H1 (cell line): Measurements from ENCODE around the gene MEGF9. TPM values are rescaled to one million over a fixed set of nuclear protein-coding genes. Genes with fewer than 3 reads are reported as not detected.

Experiments
- CTCF ChIA-PET: fragments of 300-600 bp; sonication (Branson Sonifier 250); formaldehyde crosslinking; loops from one replicate; lab custom pipeline; 2021; ENCODE audit not compliant: partially characterized antibody; lab: Charles Lee
- POLR2A ChIA-PET: fragments of 300-600 bp; sonication (Branson Sonifier 250); formaldehyde crosslinking; loops from one replicate; lab custom pipeline; 2021; ENCODE audit warnings: inconsistent platforms; ENCODE audit not compliant: partially characterized antibody; lab: Charles Lee
- DNase-seq, 2 experiments: peaks; one replicate each; pipeline versions ENCODE4 v3.0.0 to v3.0.0-alpha.2; 2010 to 2022; ENCODE audit warnings: low spot score in 2 of 2, low read depth in 1 of 2, mixed read lengths in 1 of 2
- FAIRE-seq: peaks from 2 replicates; lab custom pipeline; 2011; peaks lifted over from hg19 to GRCh38; lab: Jason Lieb, UNC
- H2AFZ ChIP-seq: 2 replicates; pipeline ENCODE4 v1.8.1; 2012; ENCODE audit warnings: low read length, inconsistent platforms
- H2AK5ac ChIP-seq: 2 replicates; pipeline ENCODE4 v1.6.1; 2013; ENCODE audit warnings: low read depth, low read length
- H2BK120ac ChIP-seq: replicated peaks from 2 replicates; pipeline ENCODE3; 2013; ENCODE audit warnings: low read depth, low read length, inconsistent platforms
- H2BK12ac ChIP-seq: 2 replicates; pipeline ENCODE4 v1.6.1; 2013; ENCODE audit warnings: low read depth, low read length
- H2BK15ac ChIP-seq: 2 replicates; pipeline ENCODE4 v1.6.1; 2013; ENCODE audit warnings: low read length
- H2BK20ac ChIP-seq: 2 replicates; pipeline ENCODE4 v1.6.1; 2013; ENCODE audit warnings: low read length
- H2BK5ac ChIP-seq: 2 replicates; pipeline ENCODE4 v1.6.1; 2013; ENCODE audit warnings: low read depth, low read length
- H3K14ac ChIP-seq: 2 replicates; pipeline ENCODE4 v1.6.1; 2013; ENCODE audit warnings: inconsistent platforms; ENCODE audit not compliant: insufficient read length
- H3K18ac ChIP-seq: 2 replicates; pipeline ENCODE4 v1.6.1; 2013; ENCODE audit warnings: low read length; ENCODE audit errors: extremely low read depth
- H3K23ac ChIP-seq: 2 replicates; pipeline ENCODE4 v1.6.1; 2013; ENCODE audit warnings: inconsistent platforms; ENCODE audit not compliant: insufficient read length
- H3K23me2 ChIP-seq: 2 replicates; pipeline ENCODE4 v1.6.1; 2013; ENCODE audit warnings: low read depth, low read length
- H3K27ac ChIP-seq: 2 replicates; pipeline ENCODE4 v1.6.1; 2011; ENCODE audit warnings: low read depth, low read length, inconsistent platforms
- H3K27me3 ChIP-seq, 4 experiments: replicated peaks in 1 of 4; 1 replicate in 1 of 4; 2 replicates in 3 of 4; pipeline versions ENCODE4 v1.6.1 to v1.8.1; 2011 to 2013; ENCODE audit warnings: low read length in 3 of 4, mild to moderate bottlenecking in 3 of 4, inconsistent platforms in 2 of 4, mixed read lengths in 2 of 4, moderate library complexity in 1 of 4; ENCODE audit not compliant: control insufficient read depth in 3 of 4, insufficient read depth in 3 of 4; ENCODE audit errors: extremely low read depth in 1 of 4
- H3K36me3 ChIP-seq, 4 experiments: 2 replicates each; pipeline versions ENCODE4 v1.6.1 to v1.8.1; 2011 to 2013; ENCODE audit warnings: mild to moderate bottlenecking in 4 of 4, low read length in 3 of 4, moderate library complexity in 2 of 4, control low read depth in 1 of 4, inconsistent platforms in 1 of 4; ENCODE audit not compliant: insufficient read depth in 4 of 4, control insufficient read depth in 2 of 4
- H3K4ac ChIP-seq: replicated peaks from 2 replicates; pipeline ENCODE3; 2013; ENCODE audit warnings: low read length, low read depth, mixed read lengths, inconsistent platforms; ENCODE audit not compliant: insufficient read length
- H3K4me1 ChIP-seq, 4 experiments: replicated peaks in 1 of 4; 1 replicate in 1 of 4; 2 replicates in 3 of 4; pipeline versions ENCODE4 v1.6.1 to v1.8.1; 2011 to 2013; ENCODE audit warnings: low read length in 3 of 4, inconsistent platforms in 2 of 4, mixed read lengths in 1 of 4; ENCODE audit not compliant: insufficient read depth in 4 of 4, control insufficient read depth in 3 of 4
- H3K4me2 ChIP-seq, 2 experiments: 2 replicates each; pipeline versions ENCODE4 v1.6.1 to v1.8.1; 2011 to 2013; ENCODE audit warnings: low read depth in 2 of 2, low read length in 2 of 2, control low read depth in 1 of 2, inconsistent platforms in 1 of 2, mild to moderate bottlenecking in 1 of 2; ENCODE audit not compliant: insufficient read depth in 1 of 2
- H3K4me3 ChIP-seq, 4 experiments: fragments of 200-600, 300-600 bp in 1 of 4; sonication (generic), shearing (Covaris generic), sonication (Bioruptor Twin) in 1 of 4; 2 replicates each; pipeline versions ENCODE4 v1.5.1 to v1.8.1; 2011 to 2016; ENCODE audit warnings: low read length in 4 of 4, low read depth in 3 of 4, control low read depth in 2 of 4, inconsistent platforms in 2 of 4, mild to moderate bottlenecking in 2 of 4, mixed read lengths in 1 of 4, moderate library complexity in 1 of 4; ENCODE audit not compliant: insufficient read depth in 2 of 4; ENCODE audit errors: extremely low read depth in 1 of 4
- H3K56ac ChIP-seq: replicated peaks from 2 replicates; pipeline ENCODE3; 2013; ENCODE audit warnings: low read depth, mild to moderate bottlenecking, mixed read lengths, low read length, inconsistent platforms; ENCODE audit not compliant: insufficient read length
- H3K79me1 ChIP-seq: 2 replicates; pipeline ENCODE4 v1.6.1; 2013; ENCODE audit warnings: low read depth, low read length, control low read depth
- H3K79me2 ChIP-seq, 2 experiments: 2 replicates each; pipeline versions ENCODE4 v1.6.1 to v1.8.1; 2012 to 2013; ENCODE audit warnings: low read length in 2 of 2, mild to moderate bottlenecking in 2 of 2, inconsistent platforms in 1 of 2; ENCODE audit not compliant: insufficient read depth in 2 of 2, control insufficient read depth in 1 of 2
- H3K9ac ChIP-seq, 4 experiments: replicated peaks in 1 of 4; 1 replicate in 1 of 4; 2 replicates in 3 of 4; pipeline versions ENCODE4 v1.6.1 to v1.8.1; 2011 to 2013; ENCODE audit warnings: low read depth in 3 of 4, low read length in 3 of 4, control low read depth in 2 of 4, mild to moderate bottlenecking in 2 of 4, moderate library complexity in 2 of 4, inconsistent platforms in 1 of 4; ENCODE audit errors: extremely low read depth in 1 of 4
- H3K9me3 ChIP-seq, 2 experiments: 2 replicates each; pipeline versions ENCODE4 v1.6.1 to v1.8.1; 2012 to 2013; ENCODE audit warnings: mild to moderate bottlenecking in 2 of 2, moderate library complexity in 2 of 2, control low read depth in 1 of 2, inconsistent platforms in 1 of 2, low read depth in 1 of 2, low read length in 1 of 2, mixed read lengths in 1 of 2; ENCODE audit not compliant: insufficient read depth in 2 of 2
- H4K20me1 ChIP-seq, 2 experiments: replicated peaks in 1 of 2; 2 replicates each; pipeline versions ENCODE3 to v1.8.1; 2011 to 2013; ENCODE audit warnings: inconsistent platforms in 2 of 2, low read length in 2 of 2, mild to moderate bottlenecking in 1 of 2; ENCODE audit not compliant: insufficient read depth in 2 of 2, control insufficient read depth in 1 of 2
- H4K5ac ChIP-seq: 2 replicates; pipeline ENCODE4 v1.6.1; 2013; ENCODE audit warnings: low read length, low read depth, mixed read lengths, inconsistent platforms; ENCODE audit not compliant: insufficient read length
- H4K8ac ChIP-seq: 2 replicates; pipeline ENCODE4 v1.8.0; 2013; ENCODE audit warnings: mild to moderate bottlenecking, moderate library complexity, low read length, inconsistent platforms; ENCODE audit not compliant: insufficient read depth; ENCODE audit errors: extremely low read depth
- H4K91ac ChIP-seq: replicated peaks from 2 replicates; pipeline ENCODE3; 2013; ENCODE audit warnings: low read length, mixed read lengths, inconsistent platforms; ENCODE audit not compliant: insufficient read length
- ASH2L ChIP-seq: fragments of 200-600, 300-600 bp; sonication (generic); IDR thresholded peaks from one replicate; pipeline ENCODE4 v1.7.1; 2017; ENCODE audit warnings: low read length
- BACH1 ChIP-seq: IDR thresholded peaks from 2 replicates; pipeline ENCODE4 v1.6.1; 2012; ENCODE audit warnings: low read length, improper control_type of control experiment
- BCL11A ChIP-seq, 2 experiments: IDR thresholded peaks; one replicate each; pipeline ENCODE4 v1.6.1; 2011; ENCODE audit warnings: low read depth in 2 of 2, low read length in 2 of 2, mild to moderate bottlenecking in 2 of 2
- BRCA1 ChIP-seq: IDR thresholded peaks from 2 replicates; pipeline ENCODE4 v1.6.1; 2012; ENCODE audit warnings: low read depth, low read length, improper control_type of control experiment
- CEBPB ChIP-seq: IDR thresholded peaks from 2 replicates; pipeline ENCODE4 v1.6.1; 2012; ENCODE audit warnings: low read depth, low read length
- EP300 ChIP-seq, 2 experiments: IDR thresholded peaks; 1 replicate in 1 of 2; 2 replicates in 1 of 2; pipeline ENCODE4 v1.6.1; 2011 to 2012; ENCODE audit warnings: low read depth in 2 of 2, low read length in 2 of 2, mild to moderate bottlenecking in 2 of 2, borderline replicate concordance in 1 of 2, inconsistent platforms in 1 of 2, moderate library complexity in 1 of 2
- HDAC2 ChIP-seq, 2 experiments: fragments of 300-600 bp in 1 of 2; sonication (generic) in 1 of 2; IDR thresholded peaks; 2 replicates each; pipeline ENCODE4 v1.6.1; 2011 to 2012; ENCODE audit warnings: low read depth in 2 of 2, low read length in 2 of 2, mild to moderate bottlenecking in 2 of 2, moderate library complexity in 2 of 2, borderline replicate concordance in 1 of 2, inconsistent platforms in 1 of 2
- NRF1 ChIP-seq: IDR thresholded peaks from 2 replicates; pipeline ENCODE4 v1.6.1; 2011; ENCODE audit warnings: mild to moderate bottlenecking, low read depth, low read length, improper control_type of control experiment
- RAD21 ChIP-seq, 2 experiments: IDR thresholded peaks in 1 of 2; conservative IDR thresholded peaks in 1 of 2; 2 replicates each; pipeline ENCODE4 v1.6.1; 2011; ENCODE audit warnings: low read depth in 2 of 2, low read length in 2 of 2, improper control_type of control experiment in 1 of 2, inconsistent platforms in 1 of 2, mild to moderate bottlenecking in 1 of 2, moderate library complexity in 1 of 2
- SUZ12 ChIP-seq: fragments of 200-600 bp; sonication (generic); IDR thresholded peaks from 2 replicates; pipeline ENCODE4 v1.6.1; 2012; ENCODE audit warnings: mild to moderate bottlenecking, inconsistent platforms, low read length, moderate library complexity, mixed read lengths
- WGBS, 2 experiments: shearing (Covaris generic) in 1 of 2; methylation state at CpG; one replicate each; pipeline versions ENCODE4 v1.1.6 to v1.1.7; 2013 to 2015; ENCODE audit warnings: low lambda C conversion rate in 2 of 2, mixed read lengths in 2 of 2, inconsistent platforms in 1 of 2, low coverage in 1 of 2, missing lambda C conversion rate in 1 of 2; ENCODE audit not compliant: insufficient replicate concordance in 2 of 2, insufficient coverage in 1 of 2, insufficient read length in 1 of 2; ENCODE audit errors: extremely low coverage in 1 of 2, missing lambda C conversion rate in 1 of 2; 5-methylcytosine and 5-hydroxymethylcytosine counted together
- polyA plus RNA-seq, 7 experiments: library from polyadenylated mRNA; depleted of rRNA in 3 of 7; stranded (reverse) in 5 of 7; unstranded in 2 of 7; fragments of >200 nt in 5 of 7; fragments of 200-250 nt in 2 of 7; gene quantifications; 1 replicate in 5 of 7; 2 replicates in 1 of 7; 4 replicates in 1 of 7; pipeline versions ENCODE4 v1.2.1 to v1.2.3, GENCODE V29; 2011 to 2013; ENCODE audit warnings: missing spikeins in 2 of 7, mixed read lengths in 2 of 7
- total RNA-seq: library from RNA; stranded (reverse); fragmentation: NEBNext Ultra II Directional; extraction: Animal tissue kit (Norgen Biotek cat#: 25700); gene quantifications from 2 replicates; pipeline ENCODE4 v1.2.1, GENCODE V29; 2021
- TF ChIP-seq, protein P1 (sequence below): IDR thresholded peaks from 2 replicates; pipeline ENCODE4 v1.6.1; 2012; ENCODE audit warnings: inconsistent platforms
- TF ChIP-seq, protein P2 (sequence below): IDR thresholded peaks from 2 replicates; pipeline ENCODE4 v1.6.1; 2011; ENCODE audit warnings: low read length, improper control_type of control experiment

The MEGF9 gene
- total and polyA plus RNA-seq, 2 of the 8 experiments (the other 6 are each of a cell fraction or from before 2014, with no cell fraction given): 0.45 to 1.8 TPM

DNA sequence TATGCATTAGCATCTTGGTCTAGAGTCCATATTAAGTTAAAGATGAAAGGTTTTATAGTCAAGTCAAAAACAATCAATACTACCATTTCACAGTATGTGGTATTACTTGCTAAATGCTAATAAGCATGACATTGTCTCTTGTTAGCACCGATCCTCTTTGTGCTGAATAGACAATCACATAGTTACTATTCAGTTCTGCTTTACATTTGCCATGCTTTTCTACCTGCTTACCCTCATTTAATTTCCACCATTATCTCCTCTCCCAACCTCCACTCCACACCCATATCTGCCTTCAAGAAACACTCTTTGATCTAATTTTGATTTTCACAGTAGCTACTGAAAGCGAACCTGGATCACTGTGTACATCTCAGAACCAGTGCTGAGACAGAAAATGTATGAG, 16.8 kb downstream of the MEGF9 start:
- Histone ChIP-seq H3K23ac (no peak overlapping the region), H2BK120ac (no peak overlapping the region), H2BK12ac (no peak overlapping the region), H3K9me3 (no peaks in the 10 kb centered on the region), H4K20me1 (peaks cover 6 to 13% of the 10 kb centered on the region in 2 experiments), H3K23me2 (no peaks in the 10 kb centered on the region), H2AK5ac (no peak overlapping the region), H3K4me3 (no peak overlapping the region), H3K36me3 (no peaks in the 10 kb centered on the region), H3K14ac (no peak overlapping the region), H2BK20ac (no peak overlapping the region), H4K91ac (no peak overlapping the region), H3K27ac (no peak overlapping the region), H4K5ac (no peak overlapping the region), H3K79me2 (no peaks in the 10 kb centered on the region), H3K4me1 (no peaks in the 10 kb centered on the region), H3K9ac (no peak overlapping the region), H3K27me3 (peaks cover 34 to 57% (median 50%) of the 10 kb centered on the region in 4 experiments), H2BK15ac (no peak overlapping the region), H3K4me2 (no peak overlapping the region), H2BK5ac (no peak overlapping the region), H4K8ac (no peak overlapping the region), H3K56ac (no peak overlapping the region), H2AFZ (no peak overlapping the region), H3K18ac (no peak overlapping the region), H3K4ac (no peak overlapping the region), H3K79me1 (no peaks in the 10 kb centered on the region; the same call in 1 of the 2 replicates)
- FAIRE-seq (no peak), DNase-seq (no peak)
- 84% methylated on average over 2 of the region's 2 CpGs; no CpG with 5 or more reads in 1 of the 2 experiments for WGBS, 2 experiments
- ChIA-PET CTCF (interaction anchor here (0.6 kb wide), 1 partner anchor 20 kb away, joined by 3 read pairs; no protein-coding TSS in a partner anchor), POLR2A (interaction anchor here (0.6 kb wide), 1 partner anchor 25 kb away, joined by 3 read pairs; no protein-coding TSS in a partner anchor)
- TF ChIP-seq BRCA1 (no peak), RAD21 (IDR thresholded peaks at IDR 0.05 in 1 of 2, conservative IDR thresholded peaks at IDR 0.05 in 1 of 2; ENCODE audit: low read depth in 2 of 2, low read length in 2 of 2) (no peak), EP300 (IDR thresholded peaks at IDR 0.05; ENCODE audit: borderline replicate concordance in 1 of 2, low read depth in 2 of 2, low read length in 2 of 2) (no peak), ASH2L (no peak), BACH1 (no peak), CEBPB (no peak), HDAC2 (IDR thresholded peaks at IDR 0.05; ENCODE audit: borderline replicate concordance in 1 of 2, low read depth in 2 of 2, low read length in 2 of 2) (no peak), NRF1 (no peak), SUZ12 (no peak), BCL11A (IDR thresholded peaks at IDR 0.05; ENCODE audit: low read depth in 2 of 2, low read length in 2 of 2) (no peak)
- TF ChIP-seq, protein P1, sequence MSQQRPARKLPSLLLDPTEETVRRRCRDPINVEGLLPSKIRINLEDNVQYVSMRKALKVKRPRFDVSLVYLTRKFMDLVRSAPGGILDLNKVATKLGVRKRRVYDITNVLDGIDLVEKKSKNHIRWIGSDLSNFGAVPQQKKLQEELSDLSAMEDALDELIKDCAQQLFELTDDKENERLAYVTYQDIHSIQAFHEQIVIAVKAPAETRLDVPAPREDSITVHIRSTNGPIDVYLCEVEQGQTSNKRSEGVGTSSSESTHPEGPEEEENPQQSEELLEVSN: no peak
- TF ChIP-seq, protein P2, sequence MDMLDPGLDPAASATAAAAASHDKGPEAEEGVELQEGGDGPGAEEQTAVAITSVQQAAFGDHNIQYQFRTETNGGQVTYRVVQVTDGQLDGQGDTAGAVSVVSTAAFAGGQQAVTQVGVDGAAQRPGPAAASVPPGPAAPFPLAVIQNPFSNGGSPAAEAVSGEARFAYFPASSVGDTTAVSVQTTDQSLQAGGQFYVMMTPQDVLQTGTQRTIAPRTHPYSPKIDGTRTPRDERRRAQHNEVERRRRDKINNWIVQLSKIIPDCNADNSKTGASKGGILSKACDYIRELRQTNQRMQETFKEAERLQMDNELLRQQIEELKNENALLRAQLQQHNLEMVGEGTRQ: no peak
